ENCODE results near the gene STX4.
"Not testable (repeated sequence)": the region's sequence is repeated elsewhere in the genome, so short reads cannot be mapped to it uniquely, and the experiment has no call there.

Gene STX4

DNA sequence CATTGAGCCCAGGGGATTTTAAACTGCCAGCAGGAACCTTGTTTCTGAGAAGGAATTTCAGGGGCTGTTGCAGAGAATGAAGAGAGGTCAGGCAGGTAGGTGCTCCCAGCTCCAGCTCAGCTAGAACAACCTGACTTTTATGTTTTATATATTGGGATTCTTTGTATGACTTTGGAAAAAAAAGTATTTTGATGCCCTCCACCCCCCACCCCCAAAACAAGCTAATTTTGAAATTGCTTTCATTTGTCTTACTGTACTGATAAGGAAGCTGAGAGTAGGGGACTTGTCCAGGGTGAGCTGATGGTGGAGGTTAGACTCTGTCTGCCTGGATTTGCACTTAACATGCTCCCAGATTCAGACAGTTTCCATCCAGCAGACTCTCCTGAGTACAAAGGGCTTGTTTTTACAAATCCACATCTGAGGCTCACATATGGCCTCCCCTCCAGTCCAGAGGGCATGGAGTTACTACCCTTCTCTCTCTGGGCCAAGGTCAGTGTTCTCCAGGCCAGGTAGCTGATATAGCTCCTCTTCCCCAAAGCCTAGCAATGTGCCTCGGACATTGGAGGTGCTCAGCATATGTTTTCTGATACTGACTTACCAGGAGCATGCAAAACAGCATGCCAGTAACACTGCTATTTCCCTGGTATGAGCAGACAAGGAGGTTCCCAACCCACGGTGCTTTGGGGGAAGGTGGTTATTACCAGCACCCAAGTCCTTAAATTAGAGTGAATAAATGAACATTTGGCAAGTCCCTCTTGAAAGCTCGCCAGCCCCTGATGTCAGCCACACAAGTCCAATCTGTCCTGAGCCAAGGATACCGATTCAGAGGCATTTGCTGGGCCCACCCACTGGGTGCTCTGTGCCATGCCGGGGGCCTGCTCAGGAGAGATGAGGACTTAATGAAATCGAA, 34.3 kb upstream of the STX4 start:
- DNase-seq: no peak

DNA sequence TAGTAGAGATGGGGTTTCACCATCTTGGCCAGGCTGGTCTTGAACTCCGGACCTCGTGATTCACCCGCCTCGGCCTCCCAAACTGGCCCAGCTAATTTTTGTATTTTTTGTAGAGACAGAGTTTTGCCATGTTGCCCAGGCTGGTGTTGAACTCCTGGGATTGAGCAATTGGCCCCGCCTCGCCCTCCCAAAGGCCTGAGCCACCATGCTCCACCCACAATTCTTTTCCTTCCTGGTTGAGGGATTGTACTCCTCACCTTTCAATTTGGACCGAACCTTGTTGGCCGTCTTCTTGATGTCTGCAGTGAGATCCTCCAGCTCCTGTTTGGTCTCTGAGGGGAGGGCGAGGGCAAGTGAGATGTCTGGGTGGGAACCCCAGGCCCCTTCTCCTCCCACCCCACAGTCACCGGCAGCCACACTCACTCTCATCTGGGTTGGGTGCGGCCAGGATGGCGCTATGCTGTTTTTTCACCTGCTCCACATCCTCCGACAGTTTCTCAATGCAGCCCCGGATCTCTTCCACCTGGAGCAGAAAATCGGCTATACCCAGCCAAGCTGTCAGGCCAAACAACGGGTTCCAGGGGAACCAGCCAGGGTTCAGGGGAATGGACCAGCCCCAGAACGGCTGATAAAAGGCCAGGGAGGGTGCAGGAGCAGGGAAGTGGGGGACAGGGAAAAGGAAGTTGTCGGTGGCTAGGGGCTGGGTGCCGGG, 32.5 kb upstream of the STX4 start:
- no peak for DNase-seq

DNA sequence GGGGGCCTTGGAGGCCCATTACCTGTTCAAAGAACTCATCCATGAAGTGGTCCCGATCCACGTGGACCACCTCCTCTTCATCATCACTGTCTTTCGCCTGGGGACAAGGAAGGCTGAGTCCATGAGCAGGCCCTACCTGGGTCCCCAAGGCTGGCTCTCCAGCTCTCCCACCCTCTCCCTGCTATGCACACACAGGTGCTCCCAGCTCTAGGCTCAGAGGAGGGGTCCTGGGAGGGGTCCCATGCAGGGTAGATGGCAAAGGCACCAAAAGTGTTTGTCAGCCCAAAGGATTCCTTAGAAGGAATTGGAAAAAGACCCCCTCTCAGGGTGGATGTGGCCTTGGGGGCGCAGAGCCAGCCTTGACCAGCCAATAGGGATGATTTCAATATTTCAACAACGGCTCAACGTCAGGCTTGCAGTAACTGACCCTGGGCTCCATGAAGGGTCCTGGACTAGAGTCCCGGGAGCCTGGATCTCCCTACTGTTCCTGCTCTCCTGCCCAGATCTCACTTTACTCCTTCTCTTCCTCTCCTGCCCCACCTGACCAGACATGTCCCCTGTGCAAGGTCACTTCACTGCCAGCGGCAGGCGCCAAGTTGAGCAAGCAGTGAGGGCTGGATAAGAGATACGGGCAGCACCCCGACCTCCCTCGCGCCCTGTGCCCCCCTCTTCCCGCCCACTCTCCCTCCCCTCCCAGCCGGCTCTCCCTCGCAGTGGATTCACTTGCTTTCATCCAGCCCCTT, 31.7 kb upstream of the STX4 start:
- no peak for DNase-seq

DNA sequence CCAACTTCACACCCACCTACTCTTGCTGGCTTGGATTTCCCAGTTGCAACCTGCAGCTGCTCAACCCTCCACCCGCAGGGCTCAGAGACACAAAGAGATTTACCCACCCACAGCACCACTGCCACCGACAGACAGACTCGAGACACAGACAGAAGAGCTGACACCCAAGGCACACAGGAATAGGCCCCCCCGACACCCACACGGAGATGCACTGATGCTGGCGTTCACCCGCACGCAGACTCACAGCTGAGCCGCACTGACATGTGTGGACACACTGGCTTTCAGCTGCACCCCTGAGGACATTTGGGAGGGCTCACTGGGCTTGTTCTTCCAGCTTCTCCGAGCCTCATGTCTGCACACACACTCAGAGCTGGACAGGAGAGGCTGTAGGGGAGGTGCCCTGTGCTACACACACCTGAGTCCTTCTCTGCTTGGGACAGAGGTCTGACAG, 31.1 kb upstream of the STX4 start:
- no peak for DNase-seq

DNA sequence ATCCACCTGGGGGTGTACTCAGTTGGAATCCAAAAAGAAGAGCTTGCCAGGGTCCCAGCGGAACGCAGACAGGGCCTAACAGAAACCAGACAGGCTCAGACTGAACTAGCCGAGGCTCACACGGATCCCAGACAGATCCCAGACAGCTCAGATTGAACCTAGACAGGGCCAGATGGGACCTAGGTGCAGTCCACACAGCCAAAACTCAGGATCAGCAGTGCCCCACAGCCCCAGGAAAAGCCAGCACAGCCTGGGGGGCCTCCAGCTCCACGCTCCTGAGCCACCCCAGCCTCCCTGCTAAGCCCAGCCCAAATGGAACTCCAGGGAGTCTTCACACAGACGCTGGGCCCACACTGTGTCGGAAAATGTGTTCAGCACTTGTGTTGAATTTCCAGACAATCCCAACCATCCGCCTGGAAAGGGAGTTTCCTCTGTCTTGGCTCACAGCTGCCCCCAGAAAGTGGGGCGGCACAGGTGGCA, 30.5 kb upstream of the STX4 start:
- DNase-seq: no peak

DNA sequence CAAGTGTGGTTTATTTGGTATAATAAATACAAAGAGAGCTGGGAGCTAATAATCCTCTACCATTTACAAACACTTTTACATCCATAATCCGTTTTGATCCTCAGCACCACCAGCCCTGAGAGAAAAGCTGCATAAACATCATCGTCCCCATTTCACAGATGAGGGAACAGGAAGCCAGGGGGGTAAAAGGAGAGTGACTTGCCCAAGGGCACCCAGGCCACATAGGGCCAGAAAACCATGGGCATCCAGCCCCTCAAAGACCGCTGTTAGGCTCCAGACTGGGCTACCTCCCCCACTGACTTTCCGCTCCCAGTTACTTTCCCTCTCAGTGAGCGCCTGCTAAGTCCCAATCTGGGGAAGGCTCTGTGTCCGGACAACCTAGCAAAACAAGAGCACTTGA, 29.6 kb upstream of the STX4 start:
- DNase-seq: no peak

DNA sequence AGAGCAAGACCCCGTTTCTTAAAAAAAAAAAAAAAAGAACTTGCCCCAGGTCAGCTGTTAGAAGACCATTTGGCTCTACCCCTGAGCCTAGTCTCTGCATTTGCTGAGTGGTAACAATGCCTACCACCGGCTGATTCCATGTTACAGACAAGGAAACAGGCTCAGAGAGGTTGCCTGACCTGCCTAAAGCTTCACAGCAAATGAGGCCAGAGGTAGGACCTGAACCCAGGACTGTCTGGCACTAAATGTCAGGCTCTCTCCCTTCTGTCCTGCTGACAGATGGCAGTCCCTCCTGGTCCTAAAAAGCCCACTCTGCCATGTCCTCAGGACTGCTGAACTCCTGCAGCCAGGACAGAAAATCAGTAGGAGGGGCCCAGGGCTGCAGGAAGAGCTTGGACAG, 28.7 kb upstream of the STX4 start:
- no peak for DNase-seq

DNA sequence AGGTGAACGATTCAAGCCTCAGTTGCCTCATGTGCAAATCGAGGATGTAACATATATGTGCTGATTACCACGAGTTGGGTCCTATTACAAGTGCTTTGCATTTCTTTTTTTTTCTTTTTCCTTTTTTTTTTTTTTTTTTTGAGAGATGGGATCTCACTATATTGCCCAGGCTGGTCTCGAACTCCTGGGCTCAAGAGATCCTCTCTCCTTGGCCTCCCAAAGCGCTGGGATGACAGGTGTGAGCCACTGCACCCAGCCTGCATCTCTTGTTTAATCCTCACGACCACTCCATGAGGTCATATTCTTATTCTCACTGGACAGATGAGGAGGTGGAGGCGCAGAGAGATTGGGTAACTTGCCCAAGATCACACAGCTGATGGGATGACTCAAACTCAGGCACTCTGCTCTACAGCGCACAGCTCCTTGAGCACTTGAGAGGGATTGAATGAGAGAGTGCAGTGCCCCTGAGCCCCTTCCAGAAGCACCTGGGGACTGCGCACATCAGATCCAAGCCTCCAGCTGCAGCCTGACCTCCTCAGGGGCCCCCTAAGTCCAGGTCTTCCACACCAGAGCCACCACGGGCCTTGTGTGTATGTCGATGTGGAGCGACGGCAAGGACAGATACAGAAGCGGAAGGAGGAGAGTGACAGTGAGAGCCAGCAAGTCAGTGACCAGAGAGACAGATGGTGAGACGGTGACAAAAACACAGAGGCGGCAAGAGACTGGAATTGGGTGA, 27.8 kb upstream of the STX4 start:
- DNase-seq: no peak

DNA sequence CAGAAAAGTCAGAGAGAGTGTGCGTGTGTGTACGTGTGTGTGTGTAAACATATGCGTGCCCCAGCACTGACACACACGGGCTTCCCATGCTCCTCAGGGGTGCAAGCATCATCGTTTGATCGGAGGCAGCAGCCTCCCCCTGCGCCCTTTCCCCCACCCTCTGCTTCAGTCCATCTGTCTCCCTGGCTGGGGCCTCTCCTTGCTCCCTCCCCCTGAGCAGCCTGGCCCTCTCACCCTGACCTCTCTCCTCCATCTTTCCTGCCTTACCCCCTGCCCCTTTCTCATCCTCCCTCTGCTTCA, 27.3 kb upstream of the STX4 start:
- no peak for DNase-seq

DNA sequence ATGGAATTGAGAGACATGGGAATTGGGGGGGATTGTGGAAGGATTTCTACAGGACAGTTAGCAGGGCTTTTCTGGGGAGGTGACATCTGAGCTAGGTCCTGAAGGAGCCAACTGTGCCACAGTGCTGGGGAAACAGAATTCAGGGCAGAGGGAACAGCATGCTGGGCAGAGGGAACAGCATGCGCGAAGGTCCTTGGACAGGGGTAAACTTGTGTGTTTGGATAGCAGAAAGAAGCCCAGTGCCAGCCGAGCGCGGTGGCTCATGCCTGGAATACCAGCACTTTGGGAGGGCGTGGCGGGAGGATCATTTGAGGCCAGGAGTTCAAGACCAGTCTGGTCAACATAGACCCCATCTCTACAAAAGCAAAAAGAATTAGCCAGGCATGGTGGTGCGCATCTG, 26.8 kb upstream of the STX4 start:
- DNase-seq: no peak

DNA sequence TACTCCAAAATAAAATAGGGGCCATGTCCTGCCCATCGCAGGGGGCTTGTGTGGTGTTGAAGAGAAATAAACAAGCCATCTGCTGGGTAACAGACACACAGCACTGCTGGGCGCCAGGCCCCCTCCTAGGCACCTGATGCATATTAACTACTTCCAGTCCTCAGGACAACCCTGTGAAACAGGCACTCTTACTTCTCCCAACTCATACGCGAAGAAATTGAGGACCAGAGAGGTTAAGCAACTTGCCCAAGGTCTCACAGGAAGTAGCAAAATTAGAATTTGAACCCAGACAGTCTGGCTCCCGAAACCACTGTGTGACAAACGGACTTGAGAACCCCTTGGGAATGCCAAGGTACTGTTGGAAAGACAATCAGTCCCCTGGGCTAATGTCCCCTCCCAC, 25.7 kb upstream of the STX4 start:
- no peak for DNase-seq

DNA sequence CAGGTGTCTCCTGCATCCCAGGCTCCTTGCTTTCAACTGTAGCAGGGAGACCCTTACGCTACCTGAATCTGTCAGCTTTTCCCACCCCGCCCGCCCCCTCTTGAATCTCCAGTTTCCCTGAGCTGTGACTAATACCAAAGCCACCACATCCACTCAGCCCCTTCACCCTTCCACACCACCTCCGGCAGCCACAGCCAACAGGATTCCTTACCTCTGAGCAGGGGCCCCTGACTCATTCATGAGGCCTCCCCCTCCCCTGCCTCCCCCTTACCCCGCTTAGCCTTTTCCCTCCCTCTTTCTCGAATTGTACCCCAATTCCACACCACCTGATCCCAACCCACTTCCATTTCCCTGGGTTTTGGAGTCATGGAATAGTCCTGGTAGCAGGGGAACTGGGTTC, 25.2 kb upstream of the STX4 start:
- DNase-seq: no peak

DNA sequence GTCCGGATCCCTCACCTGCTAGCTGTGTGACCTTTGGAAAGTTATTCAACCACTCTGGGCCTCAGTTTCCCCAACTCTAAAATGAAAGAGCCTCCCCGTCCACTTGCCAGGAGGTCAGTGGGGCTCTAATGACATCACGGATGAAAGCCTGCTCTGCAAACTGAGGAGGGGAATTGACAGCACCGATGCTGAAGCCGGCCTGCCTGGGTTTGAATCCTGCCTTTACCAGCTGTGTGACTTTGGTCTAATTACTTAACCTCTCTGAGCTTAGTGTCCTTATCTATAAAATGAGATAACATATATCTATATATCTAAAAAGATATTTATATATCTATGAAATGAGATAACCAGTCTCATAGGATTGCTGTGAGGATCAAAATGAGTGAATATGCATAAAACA, 24.8 kb upstream of the STX4 start:
- no peak for DNase-seq

DNA sequence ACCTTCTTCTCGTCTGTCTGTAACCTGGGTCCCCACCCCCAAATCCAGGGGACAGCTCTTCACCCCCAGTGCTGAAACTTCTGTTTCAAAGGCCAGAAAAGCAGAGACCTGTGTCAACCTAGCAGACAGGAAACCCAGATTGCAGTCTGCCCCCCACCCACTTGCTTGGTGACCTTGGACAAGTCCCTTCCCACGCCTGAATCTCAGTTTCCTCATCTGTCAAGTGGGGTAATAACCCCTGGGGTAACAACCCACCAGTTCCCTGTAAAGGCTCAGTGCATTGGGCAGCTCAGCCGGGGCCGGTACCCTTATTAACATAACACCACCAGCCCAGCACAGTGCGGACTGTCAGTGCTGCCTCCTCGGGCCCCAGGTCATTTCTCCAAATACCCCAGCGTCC, 24.2 kb upstream of the STX4 start:
- DNase-seq: no peak

DNA sequence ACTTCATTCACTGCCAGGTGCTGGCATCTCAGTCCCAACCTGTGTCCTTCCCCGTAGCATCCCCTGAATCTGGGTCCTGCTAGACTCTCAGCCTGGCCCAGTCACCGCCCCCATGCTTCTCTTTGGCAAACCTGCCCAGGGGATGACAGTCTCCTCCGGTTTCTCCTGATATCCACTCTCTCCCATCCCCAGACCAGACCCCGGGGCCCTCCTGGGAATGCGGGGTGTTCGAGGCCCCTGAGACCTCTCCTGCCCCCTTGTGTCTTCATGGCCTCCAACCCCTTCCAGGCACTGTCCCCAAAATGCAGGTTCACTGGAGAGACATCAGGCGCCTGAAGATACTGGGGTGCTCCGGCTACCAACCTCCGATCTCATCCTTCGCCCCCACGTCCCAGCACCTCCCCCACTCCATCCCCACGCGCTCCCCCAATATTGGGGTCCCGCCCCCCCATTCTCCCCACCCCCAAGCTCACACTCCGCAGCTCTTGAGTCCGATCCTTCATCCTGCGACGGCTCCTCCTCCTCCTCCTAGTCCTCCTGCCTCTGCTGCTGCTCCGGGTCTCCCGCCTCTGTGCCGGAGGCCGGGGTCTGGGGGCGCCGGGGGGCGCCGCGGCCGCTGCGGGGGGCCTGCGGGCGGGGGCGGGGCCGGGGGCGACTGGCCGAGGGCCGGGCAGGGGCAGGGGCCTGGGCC, 23.3 kb upstream of the STX4 start:
- DNase-seq: no peak

DNA sequence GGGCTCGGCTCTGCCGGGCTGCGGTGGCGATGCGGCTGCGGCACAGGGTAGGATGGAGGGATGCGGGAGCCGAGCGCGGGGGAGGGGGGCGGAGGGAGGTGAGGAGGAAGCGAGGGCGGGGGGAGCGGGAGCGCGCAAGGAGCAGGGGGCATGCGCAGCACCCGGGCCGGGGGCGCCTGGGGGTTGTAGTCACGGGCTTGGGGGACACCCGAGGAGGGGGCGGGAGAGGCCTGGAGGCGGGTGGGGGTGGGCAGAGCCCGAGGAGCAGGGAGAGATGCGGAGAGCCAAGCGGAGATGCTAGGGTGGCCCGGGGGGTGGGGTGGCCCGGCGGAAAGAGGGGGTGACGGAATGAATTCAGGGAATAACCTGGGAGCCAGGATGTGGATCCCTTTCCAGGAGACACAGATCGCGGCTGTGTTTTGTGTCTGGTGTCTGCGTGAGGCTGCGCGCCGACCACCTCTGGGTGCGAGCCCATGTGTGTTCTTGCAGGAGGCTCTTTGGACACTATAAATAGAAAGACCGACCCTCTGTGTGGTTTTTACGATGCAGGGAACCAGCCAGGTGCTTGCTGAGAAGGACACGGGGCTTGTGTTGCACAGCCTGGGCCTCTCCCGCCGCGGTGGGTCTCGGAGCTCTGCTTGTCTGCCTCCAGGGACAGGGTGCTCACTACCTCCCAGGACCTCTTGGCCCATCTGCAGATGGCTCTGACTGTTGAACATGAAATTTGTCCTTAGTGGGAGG, 22.6 kb upstream of the STX4 start, which contains the start of gene STX1B:
STX1B (minus strand) TSS at position 54 of the 741 bp plus-strand sequence. CDS start 242 bp downstream, outside the sequence.
- DNase-seq: peak; percentile 54 to 57

DNA sequence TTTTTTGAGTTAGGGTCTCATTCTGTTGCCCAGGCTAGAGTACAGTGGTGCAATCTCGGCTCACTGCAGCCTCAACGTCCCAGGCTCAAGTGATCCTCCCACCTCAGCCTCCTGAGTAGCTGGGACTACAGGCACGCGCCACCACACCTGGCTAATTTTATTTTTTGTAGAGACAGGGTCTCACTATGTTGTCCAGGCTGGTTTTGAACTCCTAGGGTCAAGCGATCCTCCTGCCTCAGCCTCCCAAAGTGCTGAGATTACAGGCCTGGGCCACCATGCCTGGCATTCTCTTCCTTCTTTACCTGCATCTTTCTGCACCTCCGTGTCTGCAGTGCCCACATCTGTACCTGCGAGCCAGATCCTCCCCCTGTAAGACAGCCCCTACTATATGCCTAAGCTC, 21.5 kb upstream of the STX4 start:
- not testable (repeated sequence) for DNase-seq

DNA sequence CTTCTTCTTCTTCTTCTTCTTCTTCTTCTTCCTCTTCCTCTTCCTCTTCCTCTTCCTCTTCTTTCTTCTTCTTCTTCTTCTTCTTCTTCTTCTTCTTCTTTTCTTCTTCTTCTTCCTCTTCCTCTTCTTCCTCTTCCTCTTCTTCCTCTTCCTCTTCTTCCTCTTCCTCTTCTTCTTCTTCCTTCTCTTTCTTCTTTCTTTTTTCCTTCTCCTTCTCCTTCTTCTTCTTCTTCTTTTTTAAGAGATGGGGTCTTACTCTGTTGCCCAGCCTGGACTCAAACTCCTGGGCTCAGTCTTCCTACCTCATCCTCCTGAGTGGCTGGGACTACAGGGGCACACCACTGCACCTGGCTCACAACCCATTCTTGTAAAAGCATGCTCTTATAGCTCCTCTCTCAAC, 20.1 kb upstream of the STX4 start:
- DNase-seq: not testable (repeated sequence)

DNA sequence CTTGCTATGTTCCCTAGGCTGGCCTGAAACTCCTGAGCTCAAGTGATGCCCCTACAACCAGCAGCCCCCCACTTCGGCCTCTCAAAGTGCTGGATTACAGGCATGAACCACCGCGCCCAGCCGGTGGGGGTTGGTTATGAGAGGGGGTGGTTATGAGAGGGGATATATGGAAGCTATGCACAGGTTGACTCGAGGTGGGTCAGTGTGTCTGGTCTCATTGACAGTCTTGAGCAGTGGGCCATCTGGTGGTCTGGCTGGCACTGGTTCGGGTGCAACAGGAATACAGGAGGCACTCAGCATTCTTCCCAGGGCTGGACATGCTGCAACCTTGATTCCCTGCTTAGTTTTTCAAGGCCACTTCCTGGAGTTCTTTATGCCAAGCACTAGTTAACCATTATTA, 17.3 kb upstream of the STX4 start:
- no peak for DNase-seq

DNA sequence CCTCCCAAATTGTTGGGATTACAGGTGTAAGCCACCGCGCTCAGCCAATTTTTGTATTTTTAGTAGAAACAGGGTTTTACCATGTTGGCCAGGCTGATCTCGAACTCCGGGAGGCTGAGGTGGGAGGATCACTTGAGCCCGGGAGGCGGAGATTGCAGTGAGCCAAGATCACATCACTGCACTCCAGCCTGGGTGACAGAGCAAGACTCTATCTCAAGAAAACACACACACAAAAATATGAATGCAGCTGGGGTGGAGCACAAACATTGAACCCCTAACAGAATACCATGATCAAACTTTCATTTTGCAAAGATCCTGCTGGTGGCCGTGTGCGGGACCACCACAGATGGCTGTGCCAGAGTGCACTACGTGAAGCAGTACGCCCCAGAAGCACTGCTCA, 15.6 kb upstream of the STX4 start:
- not testable (repeated sequence) for DNase-seq

DNA sequence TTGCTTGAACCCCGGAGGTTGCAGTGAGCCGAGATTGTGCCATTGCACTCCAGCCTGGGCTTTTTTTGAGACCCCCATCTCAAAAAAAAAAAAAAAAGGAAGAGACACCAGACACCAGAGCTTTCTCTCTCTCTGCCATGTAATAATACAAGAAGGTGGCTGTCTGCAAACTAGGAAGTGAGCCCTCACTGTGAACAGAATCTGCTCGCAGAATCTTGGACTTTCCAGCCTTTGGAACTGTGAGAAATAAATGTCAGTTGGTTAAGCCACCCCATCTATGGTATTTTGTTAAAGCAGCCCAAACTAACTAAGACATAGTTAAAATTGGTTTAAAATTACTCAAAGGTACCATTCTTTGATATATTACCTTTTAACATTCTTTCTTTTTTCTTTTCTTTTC, 12.8 kb upstream of the STX4 start:
- DNase-seq: no peak

Data from stimulated activated CD4-positive, alpha-beta T cell treated with anti-CD3 and anti-CD28 coated beads, Interleukin-2, amount 100 ng/mL, for 24 hours (primary cell).